ENCODE results near the gene AMELX.

Gene AMELX

DNA sequence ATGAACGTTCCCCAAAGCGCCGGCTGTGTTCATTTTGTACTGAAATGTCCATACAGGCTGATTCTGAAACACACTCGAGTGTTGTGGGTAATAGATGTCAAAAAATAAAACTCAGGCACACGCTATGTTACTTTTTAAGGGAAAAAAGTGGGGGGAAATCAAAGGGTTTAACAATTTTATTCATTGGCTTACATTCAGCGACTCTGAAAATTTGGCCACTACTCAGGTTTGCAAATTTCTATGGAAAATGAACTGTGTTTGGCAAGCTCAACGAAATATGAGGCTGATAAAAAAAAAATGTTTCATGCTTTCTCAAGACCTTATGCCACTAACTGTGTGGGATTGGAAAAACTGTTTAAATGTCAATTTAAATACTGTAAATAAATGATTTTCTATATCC lies 18.5 kb downstream of the AMELX start:
- DNase-seq: no peak

- no peak for DNase-seq
Observed at GRCh38 chrX:11319806-11320520, 26.8 kb downstream of the AMELX start.

DNA sequence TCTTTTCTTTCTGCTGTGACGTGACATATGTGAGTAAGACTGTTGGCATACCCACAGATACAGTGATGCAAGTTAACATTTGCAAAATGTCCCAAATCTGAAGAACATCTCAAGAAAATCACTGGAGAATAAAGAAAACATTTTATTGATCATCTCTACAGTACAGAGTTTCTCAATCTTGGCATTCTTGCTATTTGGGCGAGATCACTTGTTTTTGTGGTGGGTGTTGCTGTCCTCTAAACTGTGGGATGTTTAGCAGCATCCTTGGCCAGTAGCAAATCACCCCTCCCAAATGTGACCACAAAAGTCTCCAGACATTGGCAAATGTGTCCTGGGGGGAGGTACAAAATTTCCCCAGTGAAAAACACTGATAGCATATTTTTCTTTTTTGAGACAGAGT lies 28.8 kb downstream of the AMELX start:
- no peak for DNase-seq

DNA sequence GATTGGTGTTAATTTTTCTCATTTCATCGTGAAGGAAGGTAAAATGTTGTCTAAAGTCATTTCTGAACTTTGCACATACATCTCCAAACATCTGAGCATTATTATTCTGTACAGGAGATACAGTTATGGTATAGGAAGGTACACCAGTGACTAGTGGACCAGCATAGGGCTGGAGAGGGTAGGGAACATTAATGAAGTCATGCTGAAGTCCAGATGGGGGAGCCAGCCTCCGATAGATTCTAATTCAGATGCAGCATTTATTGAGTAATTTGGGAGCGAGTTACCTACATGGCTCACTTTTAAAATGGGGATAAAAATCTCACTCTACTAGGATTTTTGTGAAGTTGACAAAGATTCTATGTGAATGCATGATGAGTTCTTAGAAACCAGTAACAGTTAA lies 34.9 kb downstream of the AMELX start:
- DNase-seq: no peak

DNA sequence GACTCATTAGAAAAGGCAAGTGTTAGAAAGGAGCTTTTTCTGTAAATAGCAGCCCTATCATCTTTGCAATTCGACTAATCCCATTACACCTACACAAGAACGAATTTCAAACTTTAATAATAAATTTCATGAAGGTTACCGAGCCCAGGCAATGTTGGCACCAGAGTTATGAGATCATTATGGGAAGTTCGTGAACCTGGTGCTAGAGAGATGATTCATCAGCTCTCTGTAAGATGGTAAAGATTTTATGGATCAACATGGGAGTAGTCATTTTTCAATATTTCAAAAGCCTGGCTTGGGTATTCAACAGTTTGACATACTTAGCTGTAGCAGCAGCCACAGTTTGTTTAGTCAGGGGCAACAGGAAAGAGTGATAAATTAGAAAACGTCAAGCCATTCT lies 35.8 kb downstream of the AMELX start:
- no peak for DNase-seq

DNA sequence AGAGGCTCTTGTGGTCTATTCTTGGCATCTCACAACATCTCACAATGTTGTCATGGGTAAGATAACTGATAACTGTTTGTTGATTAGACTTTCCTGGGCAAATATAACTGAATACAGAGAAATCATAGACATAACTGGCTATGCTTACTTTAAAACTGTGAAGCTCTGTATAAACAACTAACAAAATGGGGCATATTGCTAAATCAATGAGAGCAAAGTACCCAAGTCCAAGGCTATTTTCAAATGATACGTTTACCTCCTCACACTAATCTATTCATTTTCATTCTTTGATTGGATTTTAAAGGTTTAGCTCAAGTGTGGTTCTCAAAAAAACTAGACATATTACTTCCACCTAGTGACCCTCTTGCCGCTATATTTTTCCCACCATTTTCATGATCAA lies 38.6 kb downstream of the AMELX start:
- DNase-seq: no peak

GRCh38 chrX:11334165-11334564 lies 41.0 kb downstream of the AMELX start:
- DNase-seq: no peak

GRCh38 chrX:11336201-11336600 lies 43.0 kb downstream of the AMELX start:
- no peak for DNase-seq

GRCh38 chrX:11337292-11338009 lies 44.2 kb downstream of the AMELX start:
- no peak for DNase-seq

- DNase-seq: peak; percentile 78
Observed at GRCh38 chrX:11341274-11342201, 48.3 kb downstream of the AMELX start.

GRCh38 chrX:11342673-11343072 lies 49.5 kb downstream of the AMELX start:
- DNase-seq: no peak

DNA sequence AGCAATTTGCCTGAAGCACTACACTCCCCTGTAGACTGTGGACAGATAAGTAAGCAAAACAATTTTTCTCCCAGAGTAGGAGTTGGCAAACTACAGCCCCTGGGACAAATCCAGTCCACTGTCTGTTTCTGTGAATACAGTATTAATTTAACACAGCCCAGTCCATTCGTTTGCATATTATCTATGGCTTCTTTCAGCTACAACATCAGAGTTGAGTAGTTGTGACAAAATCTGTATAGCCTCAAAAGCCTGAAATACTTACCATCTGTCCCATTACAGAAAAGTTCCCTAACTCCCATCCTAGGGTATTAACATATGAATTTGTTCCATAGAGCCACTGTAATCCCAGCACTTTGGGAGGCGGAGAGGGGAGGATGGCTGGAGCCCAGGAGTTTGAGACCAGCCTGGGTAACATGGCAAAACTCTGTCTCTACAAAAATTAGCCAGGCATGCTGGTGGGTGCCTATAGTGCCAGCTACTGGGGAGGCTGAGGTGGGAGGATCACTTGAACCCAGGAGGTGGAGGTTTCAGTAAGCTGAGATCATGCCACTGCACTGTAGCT lies 53.0 kb downstream of the AMELX start:
- no peak for DNase-seq

GRCh38 chrX:11347300-11347699 lies 54.1 kb downstream of the AMELX start:
- DNase-seq: no peak

DNA sequence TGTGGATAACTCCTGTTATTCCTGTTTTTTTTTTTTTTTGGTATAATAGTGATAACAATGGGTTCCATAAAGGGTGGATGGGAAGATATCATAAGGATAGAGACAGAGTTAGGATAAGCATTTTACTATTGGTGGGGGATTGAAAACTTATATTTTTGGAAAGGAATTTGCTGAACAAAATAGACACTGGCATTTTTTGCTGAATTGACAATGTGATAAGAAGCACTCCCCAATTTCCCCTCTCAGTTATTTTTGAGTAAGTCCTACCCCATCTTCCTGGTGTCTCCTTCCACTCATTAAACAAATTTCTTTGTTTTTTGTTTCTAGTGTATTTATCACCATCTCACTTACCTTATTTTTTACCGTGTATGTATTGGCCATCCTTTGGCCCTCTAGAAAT lies 55.8 kb downstream of the AMELX start:
- no peak for DNase-seq

- DNase-seq: no peak
Observed at GRCh38 chrX:11349661-11350337, 56.6 kb downstream of the AMELX start.
